Stimulated activated CD8-positive, alpha-beta memory T cell treated with anti-CD3 and anti-CD28 coated beads, Interleukin-12 subunit alpha, Interleukin-12 subunit beta, amount 100 ng/mL, for 24 hours (primary cell): ENCODE results near the gene POLG2.
"Not testable (repeated sequence)": the region's sequence is repeated elsewhere in the genome, so short reads cannot be mapped to it uniquely, and the experiment has no call there.

Source experiments
- DNase-seq: peaks from one replicate; pipeline ENCODE4 v3.0.0-alpha.2; 2020; ENCODE audit errors: extremely low read depth

The POLG2 gene

DNA sequence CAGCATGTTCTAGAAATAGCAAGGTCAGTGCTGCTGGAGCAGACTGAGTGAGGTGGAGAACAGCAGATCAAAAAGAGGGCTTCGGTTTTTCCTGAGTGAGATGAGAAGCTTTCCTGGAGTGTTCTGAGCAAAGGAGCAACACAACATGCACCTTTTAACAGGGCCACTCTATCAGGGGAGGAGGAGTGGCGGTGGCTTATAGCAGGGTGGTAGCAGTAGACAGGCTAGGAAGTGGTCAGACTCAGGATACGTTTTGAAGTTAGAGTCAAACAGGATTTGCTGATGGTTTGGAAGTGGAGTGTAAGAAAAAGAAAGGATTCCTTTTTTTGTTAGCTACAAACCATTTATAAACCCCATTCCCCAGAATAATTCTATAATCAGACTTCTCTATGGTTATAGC, 12.5 kb downstream of the POLG2 start:
- DNase-seq = no peak

GRCh38 chr17:64480951-64481350, 15.9 kb downstream of the POLG2 start:
- no peak for DNase-seq

- DNase-seq = no peak
Measured at GRCh38 chr17:64477849-64478248, 19.0 kb downstream of the POLG2 start.

GRCh38 chr17:64472564-64472963, 24.3 kb downstream of the POLG2 start:
- no peak for DNase-seq

- DNase-seq = no peak
Measured at GRCh38 chr17:64471440-64471839, 25.4 kb downstream of the POLG2 start.

DNA sequence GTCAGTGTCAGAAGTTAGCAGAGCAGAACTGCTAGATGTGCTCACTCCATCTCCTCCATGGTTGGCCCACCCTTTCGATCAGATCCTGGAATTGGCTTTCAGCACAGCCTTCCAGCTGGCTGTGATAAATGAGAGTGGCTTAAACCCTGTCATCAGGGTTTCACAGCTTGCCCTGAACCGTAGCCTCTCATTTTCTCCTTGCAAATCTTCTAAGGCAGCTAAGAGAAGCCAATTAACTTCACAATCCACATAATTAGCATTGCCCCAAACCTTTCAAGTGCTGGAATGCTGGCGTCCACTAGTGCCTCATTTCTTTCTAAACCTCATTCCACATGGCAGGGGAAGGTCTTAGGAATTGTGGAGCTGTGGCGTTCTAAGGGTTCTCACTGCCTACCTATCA, 26.2 kb downstream of the POLG2 start:
- DNase-seq = no peak

GRCh38 chr17:64466834-64467233, 30.0 kb downstream of the POLG2 start:
- DNase-seq = not testable (repeated sequence)

- DNase-seq = no peak
Measured at GRCh38 chr17:64466019-64466735, 30.7 kb downstream of the POLG2 start.

DNA sequence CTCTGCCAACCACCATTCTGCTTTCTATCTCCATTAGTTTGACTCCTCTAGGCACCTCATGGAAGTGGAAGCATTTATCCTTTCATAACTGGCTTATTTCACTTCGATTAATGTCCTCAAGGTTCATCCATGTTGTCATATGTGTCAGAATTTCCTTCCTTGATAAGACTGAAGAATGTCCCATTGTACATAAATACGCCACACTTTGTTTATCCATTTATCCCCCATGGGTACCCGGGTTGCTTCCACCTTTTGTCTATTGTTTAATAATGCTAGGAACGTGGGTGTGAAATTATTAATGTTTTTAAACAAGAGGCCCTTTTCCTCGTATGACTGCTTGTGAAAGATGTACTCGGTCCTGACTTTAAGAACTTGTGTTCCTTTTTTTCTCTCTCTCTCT, 35.1 kb downstream of the POLG2 start:
- no peak for DNase-seq

DNA sequence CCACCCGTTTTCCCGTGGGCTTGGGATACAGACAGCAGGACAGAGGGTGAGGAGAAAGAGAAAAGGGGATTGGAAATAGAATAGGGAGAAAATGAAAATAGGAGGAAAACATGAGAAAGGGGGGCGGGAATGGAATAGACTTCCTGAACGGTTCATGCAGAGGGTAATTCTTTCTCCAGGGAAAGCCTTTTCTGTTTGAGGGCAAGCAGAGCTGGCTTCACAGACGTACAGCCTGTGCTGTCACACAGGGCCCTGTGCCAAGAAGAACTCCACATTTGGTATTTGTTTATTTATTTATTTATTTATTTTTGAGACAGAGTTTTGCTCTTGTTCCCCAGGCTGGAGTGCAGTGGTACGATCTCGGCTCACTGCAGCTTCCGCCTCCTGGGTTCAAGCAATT, 35.9 kb downstream of the POLG2 start:
- DNase-seq = no peak

GRCh38 chr17:64459818-64460217, 37.0 kb downstream of the POLG2 start:
- not testable (repeated sequence) for DNase-seq

GRCh38 chr17:64459284-64459747, 37.5 kb downstream of the POLG2 start:
- no peak for DNase-seq

GRCh38 chr17:64458756-64459155, 38.1 kb downstream of the POLG2 start:
- no peak for DNase-seq

DNA sequence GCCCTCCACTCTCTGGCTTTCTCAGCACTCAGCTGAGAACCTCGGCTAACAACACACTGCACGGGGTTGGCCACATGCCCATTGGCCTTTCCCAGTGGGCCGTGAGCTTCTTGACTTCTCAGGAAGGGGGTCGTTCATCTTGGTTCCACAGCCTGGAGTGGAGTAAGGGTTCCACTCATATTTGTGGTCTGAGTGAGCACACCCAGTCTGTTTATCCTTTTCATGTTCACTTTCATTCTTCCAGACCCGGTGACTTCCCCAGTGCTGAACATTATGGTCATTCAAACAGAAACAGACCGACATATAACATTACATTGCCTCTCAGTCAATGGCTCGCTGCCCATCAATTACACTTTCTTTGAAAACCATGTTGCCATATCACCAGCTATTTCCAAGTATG, 39.7 kb downstream of the POLG2 start:
- no peak for DNase-seq

DNA sequence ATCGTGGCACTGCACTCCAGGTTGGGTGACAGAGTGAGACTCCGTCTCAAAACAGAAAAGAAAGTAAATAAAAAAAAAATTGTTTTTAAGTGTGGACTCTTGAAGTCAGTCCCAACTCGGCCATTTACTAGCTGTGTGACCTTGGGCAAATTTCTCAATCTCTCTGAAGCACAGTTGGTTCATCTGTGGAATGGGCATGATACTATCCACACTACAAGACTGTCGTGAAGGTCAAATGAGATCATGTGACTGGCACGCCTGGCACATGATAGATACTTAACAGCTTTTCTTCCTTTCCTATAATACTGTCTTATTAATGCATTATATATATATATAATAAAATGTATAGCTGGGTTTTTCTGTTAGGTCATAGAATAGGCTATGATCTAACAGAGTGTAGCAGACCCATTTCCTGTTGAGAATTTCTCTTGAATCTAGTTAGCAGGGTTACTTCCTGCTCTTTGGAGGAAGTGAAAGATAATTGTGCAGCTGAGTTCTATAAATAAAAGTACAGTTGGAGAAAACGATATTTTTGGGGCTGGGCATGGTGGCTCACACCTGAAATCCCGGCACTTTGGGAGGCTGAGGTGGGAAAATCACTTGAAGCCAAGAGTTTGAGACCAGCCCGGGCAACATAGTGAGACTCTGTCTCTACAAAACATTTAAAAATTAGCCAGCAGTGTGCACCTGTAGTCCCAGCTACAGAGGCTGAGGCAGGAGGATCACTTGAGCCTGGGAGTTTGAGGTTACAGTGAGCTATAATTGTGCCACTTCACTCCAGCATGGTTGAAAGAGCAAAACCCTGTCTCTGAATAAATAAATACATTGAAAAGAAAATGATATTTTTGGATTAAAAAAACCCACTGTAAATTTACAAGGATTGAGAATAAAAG, 40.6 kb downstream of the POLG2 start:
- DNase-seq = no peak

DNA sequence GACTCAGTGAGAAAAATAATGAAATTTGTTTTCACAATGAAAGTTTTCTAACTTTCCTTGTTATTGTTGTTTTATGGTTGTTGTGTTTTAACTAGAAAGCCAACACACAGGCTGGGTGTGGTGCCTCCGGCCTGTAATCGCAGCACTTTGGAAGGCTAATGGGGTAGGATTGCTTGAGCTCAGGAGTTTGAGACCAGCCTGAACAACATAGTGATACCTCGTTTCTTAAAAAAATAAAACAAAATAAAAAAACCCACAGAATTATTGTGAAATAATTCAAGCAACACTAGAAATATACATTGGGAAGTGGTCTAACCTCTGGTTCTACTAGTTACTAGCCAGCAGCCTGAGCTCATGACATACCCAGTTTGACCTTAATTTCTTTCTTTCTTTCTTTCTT, 47.3 kb downstream of the POLG2 start:
- no peak for DNase-seq

GRCh38 chr17:64448665-64449512, 48.0 kb downstream of the POLG2 start, which contains the start of gene MILR1:
Gene MILR1 (plus strand): TSS chr17:64449115. CDS start chr17:64449169, 54 bp downstream.
- DNase-seq = no peak

GRCh38 chr17:64447526-64447925, 49.3 kb downstream of the POLG2 start:
- no peak for DNase-seq

- DNase-seq = no peak
Measured at GRCh38 chr17:64443086-64443760, 53.6 kb downstream of the POLG2 start.

- no peak for DNase-seq
Measured at GRCh38 chr17:64442541-64442971, 54.3 kb downstream of the POLG2 start.
